Peyer's patch (tissue), 4 donors: Measurements from ENCODE around the gene SH3BP1. TPM values are rescaled to one million over a fixed set of nuclear protein-coding genes. Genes with fewer than 3 reads are reported as not detected.

Experiments
- DNase-seq, 3 donors: peaks; one replicate each; pipeline ENCODE4 v3.0.0-alpha.2; 2017 to 2019
- H3K27ac ChIP-seq, 4 donors: fragments of 200-600 bp; sonication (generic); one replicate each; pipeline ENCODE4 v1.5.1; 2016 to 2019
- H3K27me3 ChIP-seq, 2 donors: fragments of 200-600 bp; sonication (generic); one replicate each; pipeline ENCODE4 v1.5.1; 2019
- H3K36me3 ChIP-seq, 3 donors: fragments of 200-600 bp; sonication (generic); one replicate each; pipeline ENCODE4 v1.5.1; 2016 to 2019
- H3K4me1 ChIP-seq, 4 donors: fragments of 200-600 bp; sonication (generic); one replicate each; pipeline ENCODE4 v1.5.1; 2016 to 2019
- H3K4me3 ChIP-seq, 4 donors: fragments of 200-600 bp; sonication (generic); 1 replicate in 3 of 4; 2 replicates in 1 of 4; pipeline ENCODE4 v1.5.1; 2016 to 2019; ENCODE audit warnings: mild to moderate bottlenecking in 1 of 4
- H3K9me3 ChIP-seq, 4 donors: fragments of 200-600 bp; sonication (generic); one replicate each; pipeline ENCODE4 v1.5.1; 2016 to 2019; ENCODE audit warnings: mild to moderate bottlenecking in 1 of 4
- POLR2A ChIP-seq, 2 donors: fragments of 450-650 bp; IDR thresholded peaks; one replicate each; pipeline ENCODE4 v1.5.1; 2017; ENCODE audit warnings: antibody characterized with exemption in 2 of 2, mild to moderate bottlenecking in 2 of 2, moderate library complexity in 2 of 2
- total RNA-seq, 4 donors: library from RNA; depleted of rRNA; stranded (reverse); fragments of >200 nt; gene quantifications; one replicate each; pipeline ENCODE4 v1.1.0, GENCODE V29; 2016
- TF ChIP-seq, protein P1 (sequence below), 6 experiments: fragments of 450-650 bp in 4 of 6; fragments of 200-600 bp in 2 of 6; sonication (generic) in 1 of 6; IDR thresholded peaks; one replicate each; pipeline ENCODE4 v1.5.1; 2017 to 2019; ENCODE audit warnings: antibody characterized with exemption in 6 of 6, mild to moderate bottlenecking in 3 of 6, moderate library complexity in 1 of 6

SH3BP1 gene
- total RNA-seq, 4 donors from 2014 or later: 55.0 to 135 (median 71.8) TPM

DNA sequence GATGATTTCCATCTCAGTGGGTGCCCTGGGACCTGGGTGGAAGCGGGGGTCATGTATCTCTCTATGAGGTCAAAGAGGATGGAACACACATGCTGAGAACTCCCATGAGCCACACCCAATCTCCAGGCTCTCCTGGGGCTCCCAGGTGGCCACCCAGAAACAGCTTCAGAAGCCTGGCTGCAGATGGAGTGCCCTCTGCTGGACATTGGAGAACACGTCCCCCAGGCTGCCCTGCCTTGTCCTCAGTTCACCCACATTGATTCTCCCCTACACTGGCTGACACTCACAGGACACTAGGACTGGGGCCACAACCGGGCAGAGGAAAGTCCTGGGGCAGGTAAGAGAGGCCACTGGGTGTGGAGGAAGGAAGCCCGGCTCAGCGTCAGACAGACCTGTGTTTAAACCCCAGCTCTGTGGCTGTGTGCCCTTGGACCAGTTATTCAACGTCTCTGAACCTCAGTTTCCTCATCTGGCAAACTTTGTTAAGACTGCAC, 42.1 kb downstream of the SH3BP1 start:
- TF ChIP-seq POLR2A (IDR thresholded peaks at IDR 0.05): no peak
- TF ChIP-seq, protein P1, sequence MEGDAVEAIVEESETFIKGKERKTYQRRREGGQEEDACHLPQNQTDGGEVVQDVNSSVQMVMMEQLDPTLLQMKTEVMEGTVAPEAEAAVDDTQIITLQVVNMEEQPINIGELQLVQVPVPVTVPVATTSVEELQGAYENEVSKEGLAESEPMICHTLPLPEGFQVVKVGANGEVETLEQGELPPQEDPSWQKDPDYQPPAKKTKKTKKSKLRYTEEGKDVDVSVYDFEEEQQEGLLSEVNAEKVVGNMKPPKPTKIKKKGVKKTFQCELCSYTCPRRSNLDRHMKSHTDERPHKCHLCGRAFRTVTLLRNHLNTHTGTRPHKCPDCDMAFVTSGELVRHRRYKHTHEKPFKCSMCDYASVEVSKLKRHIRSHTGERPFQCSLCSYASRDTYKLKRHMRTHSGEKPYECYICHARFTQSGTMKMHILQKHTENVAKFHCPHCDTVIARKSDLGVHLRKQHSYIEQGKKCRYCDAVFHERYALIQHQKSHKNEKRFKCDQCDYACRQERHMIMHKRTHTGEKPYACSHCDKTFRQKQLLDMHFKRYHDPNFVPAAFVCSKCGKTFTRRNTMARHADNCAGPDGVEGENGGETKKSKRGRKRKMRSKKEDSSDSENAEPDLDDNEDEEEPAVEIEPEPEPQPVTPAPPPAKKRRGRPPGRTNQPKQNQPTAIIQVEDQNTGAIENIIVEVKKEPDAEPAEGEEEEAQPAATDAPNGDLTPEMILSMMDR (IDR thresholded peaks at IDR 0.05): peak; percentile 77 to 96 (median 92)
- no peaks in the 10 kb centered on the region for H3K27me3 ChIP-seq
- H3K27ac ChIP-seq: peak overlapping the region in 2 of 4 donors; percentile 14 to 30

DNA sequence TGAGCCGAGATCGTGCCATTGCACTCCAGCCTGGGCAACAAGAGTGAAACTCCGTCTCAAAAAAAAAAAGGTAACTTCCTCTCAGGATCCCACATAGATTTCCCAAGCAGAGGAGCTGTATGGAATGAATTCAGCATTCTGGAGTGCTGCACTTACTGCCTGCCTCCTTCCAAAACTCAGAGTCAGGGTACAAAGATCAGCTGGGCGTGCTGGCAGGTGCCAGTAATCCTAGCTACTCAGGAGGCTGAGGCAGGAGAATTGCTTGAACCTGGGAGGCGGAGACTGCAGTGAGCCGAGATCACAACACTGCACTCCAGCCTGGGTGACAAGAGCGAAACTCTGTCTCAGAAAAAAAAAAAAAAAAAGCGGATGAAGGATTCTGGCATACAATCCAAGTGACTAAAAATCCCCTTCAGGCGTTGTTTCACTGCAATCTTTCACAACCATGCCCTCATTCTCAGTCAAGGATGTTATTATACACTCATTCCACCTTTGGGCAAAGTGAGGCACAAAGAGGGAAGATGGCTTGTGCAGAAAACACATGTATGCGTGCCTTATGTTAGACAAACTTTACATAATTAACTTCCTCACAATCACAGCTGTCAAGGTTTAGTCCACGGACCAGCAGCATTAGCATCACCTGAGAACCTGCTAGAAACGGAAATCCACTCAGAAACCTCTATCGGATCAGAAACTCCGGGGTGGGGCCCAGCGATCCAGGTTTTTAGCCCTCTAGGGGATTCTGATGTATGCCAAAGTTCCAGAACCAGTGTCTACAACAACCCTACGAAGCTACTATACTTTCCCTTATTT, 45.5 kb downstream of the SH3BP1 start:
- Histone ChIP-seq H3K27ac (peak overlapping the region; percentile 79 to 90 (median 86)), H3K4me1 (peaks cover 7 to 54% (median 17%) of the 10 kb centered on the region in 4 donors), H3K36me3 (peaks cover 0 to 17% (median 0%) of the 10 kb centered on the region in 3 donors), H3K4me3 (no peak overlapping the region), H3K9me3 (no peaks in the 10 kb centered on the region), H3K27me3 (no peaks in the 10 kb centered on the region)
- TF ChIP-seq, protein P1 (IDR thresholded peaks at IDR 0.05): peak in 1 of 6 experiments; percentile 5
- peak; percentile 36 to 75 for TF ChIP-seq POLR2A (IDR thresholded peaks at IDR 0.05)
- peak in 2 of 3 donors; percentile 74 to 85 for DNase-seq

More for the DNA sequence above, 42.1 kb downstream of the SH3BP1 start:
- DNase-seq: peak; percentile 66 to 91 (median 79)
- Histone ChIP-seq H3K36me3 (no peaks in the 10 kb centered on the region), H3K9me3 (no peaks in the 10 kb centered on the region), H3K4me3 (no peak overlapping the region), H3K4me1 (peaks cover 0 to 44% (median 8%) of the 10 kb centered on the region in 4 donors)

DNA sequence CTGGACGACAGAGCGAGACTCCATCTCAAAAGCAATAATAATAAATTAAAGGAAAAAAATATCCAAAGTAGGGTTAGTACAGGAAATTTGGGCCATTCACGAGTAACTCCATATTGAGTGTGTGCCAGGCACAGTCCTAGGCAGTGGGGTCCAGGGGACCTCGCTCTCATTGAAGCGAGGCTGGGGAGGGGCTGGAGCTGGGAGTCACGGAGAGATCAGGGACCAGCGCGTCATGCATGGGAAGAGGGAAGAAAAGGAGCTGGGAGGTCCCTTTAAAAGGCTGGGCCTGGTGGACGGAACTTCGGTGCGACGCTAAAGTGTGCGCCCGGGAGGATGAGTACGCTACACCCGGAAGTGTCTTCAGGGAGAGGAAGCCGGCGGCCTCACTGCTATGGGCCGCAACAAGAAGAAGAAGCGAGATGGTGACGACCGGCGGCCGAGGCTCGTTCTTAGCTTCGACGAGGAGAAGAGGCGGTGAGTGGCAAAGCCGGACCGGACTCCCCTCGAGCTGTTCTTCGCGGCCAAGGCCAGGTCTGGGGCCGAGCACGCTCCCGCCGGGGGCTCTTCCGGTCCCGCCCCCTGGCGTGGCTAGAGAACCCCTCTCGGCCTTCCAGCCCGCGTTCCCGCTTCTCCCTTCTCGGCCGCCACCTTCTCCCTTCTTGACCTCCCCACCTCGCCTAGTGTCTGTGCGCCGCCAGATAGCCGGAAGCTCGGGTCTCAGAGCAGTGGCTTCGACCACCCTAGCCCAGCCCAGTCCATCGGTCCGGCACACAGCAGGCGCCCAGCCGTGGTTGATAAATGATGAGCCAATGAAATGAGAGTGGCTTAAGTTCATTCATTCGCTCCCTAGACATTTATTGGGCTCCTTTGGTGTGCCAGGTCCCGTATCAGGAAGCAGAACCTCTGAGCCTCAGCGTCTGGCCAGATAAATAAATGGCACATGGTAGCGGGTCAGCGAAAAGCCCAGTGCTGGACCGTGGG, 46.8 kb downstream of the SH3BP1 start, which contains the start of gene NOL12:
NOL12 (plus strand) TSS at position 342 of the 981 bp plus-strand sequence; CDS start at position 392, 50 bp downstream.
- H3K27me3 ChIP-seq: no peaks in the 10 kb centered on the region
- H3K4me1 ChIP-seq: peaks cover 7 to 47% (median 16%) of the 10 kb centered on the region in 4 donors
- DNase-seq: peak; percentile 67 to 91 (median 87)
- peak within 1 kb of the TSS; percentile 74 to 95 (median 81) for H3K4me3 ChIP-seq
- H3K27ac ChIP-seq: peak within 1 kb of the TSS; percentile 79 to 90 (median 86)
- TF ChIP-seq, protein P1 (IDR thresholded peaks at IDR 0.05): no peak
- TF ChIP-seq POLR2A (IDR thresholded peaks at IDR 0.05): peak in 1 of 2 donors; percentile 81
- H3K36me3 ChIP-seq: peaks cover 0 to 30% (median 0%) of the 10 kb centered on the region in 3 donors
- H3K9me3 ChIP-seq: no peaks in the 10 kb centered on the region

DNA sequence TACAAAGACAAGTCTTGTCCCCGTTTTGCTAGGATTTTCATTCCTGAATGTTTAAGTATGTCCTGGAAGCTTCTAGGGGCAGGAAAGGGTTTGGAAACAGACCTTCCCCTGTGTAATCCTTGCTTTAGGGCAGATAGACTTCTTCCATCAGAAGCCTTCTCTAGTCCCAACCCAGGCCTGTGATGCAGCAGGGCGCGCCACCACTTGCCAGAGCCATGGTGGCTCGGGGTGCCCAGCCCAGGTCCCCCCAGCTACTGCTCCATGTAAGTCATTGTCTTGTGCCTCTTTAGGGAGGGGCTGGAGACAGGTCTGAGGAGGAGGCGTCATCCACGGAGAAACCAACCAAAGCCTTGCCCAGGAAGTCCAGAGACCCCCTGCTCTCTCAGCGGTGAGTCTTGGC, 50.9 kb downstream of the SH3BP1 start:
- Histone ChIP-seq H3K4me1 (peaks cover 7 to 35% (median 12%) of the 10 kb centered on the region in 4 donors), H3K27me3 (no peaks in the 10 kb centered on the region), H3K36me3 (peaks cover 0 to 65% (median 0%) of the 10 kb centered on the region in 3 donors), H3K4me3 (no peak overlapping the region), H3K9me3 (no peaks in the 10 kb centered on the region), H3K27ac (no peak overlapping the region)
- TF ChIP-seq POLR2A (IDR thresholded peaks at IDR 0.05): no peak
- TF ChIP-seq, protein P1 (IDR thresholded peaks at IDR 0.05): no peak
- DNase-seq: no peak
